UCSD-AML1 (cell line): ENCODE results near the gene RSPO1.

Source experiments
- DNase-seq: peaks from one replicate; lab custom pipeline; 2025; ENCODE audit not compliant: unreplicated experiment; lab: John Stamatoyannopoulos, UW

Gene RSPO1

GRCh38 chr1:37657620-37658412, 23.1 kb upstream of the RSPO1 start:
- DNase-seq = no peak

DNA sequence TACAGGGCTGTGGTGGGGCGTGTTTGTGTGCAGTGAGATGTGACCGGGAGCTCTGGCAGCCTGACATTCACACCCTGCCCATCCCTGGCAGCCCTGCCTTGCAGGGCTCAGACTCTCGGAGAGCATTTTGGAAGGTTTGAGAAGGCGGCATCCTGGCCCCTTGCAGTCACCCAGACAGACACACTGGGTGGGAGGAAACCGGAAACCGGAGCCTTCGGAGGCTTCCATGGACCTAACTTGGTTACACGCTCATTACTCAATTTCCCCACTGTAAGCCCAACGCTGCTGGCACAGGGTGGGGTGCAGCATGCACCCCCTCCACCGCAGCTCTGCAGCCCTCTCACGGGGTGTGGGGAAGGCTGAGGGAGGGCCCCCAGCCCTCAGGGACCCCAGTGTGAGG, 22.2 kb upstream of the RSPO1 start:
- DNase-seq = no peak

DNA sequence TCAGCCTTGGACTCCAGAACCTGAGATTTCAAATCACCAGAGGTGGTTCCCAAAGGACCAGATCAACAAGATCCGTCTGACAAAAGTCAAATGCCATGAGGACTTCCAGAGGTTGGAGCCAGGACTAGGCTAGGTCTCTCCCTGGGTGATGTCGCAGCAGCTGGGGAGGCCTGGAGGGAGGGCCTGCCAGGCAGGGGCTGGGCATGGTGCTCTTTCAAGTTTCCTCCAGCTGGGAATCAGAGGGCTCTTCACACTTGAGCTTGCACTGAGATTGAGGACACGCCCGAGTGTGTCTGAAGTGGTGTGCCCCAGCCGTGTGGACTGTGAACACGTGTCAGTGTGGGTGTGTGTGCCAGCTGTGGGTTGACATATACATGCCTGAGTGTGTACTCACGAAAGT, 21.3 kb upstream of the RSPO1 start:
- no peak for DNase-seq

DNA sequence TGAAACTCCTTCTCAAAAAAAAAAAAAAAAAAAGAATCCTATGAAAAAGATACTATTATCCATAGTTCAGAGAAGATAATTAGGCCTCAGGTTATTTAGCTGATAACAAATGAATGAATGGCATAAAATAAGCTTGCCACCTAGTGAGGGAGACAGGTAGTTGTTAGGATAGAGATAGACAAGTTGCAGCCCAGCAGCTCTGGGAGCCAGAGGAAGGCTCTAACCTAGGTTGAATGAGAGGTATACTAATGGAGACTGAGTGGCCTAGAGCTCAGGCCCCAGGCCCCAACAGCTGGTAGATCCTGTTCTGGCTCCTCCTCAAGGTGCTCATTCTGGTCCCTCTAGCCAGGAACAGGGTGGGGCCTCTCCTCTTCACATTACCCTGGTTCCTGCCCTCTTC, 20.6 kb upstream of the RSPO1 start:
- DNase-seq = no peak

- no peak for DNase-seq
These were observed 19.2 kb upstream of the RSPO1 start for GRCh38 chr1:37653906-37654305.

GRCh38 chr1:37652976-37653375, 18.3 kb upstream of the RSPO1 start:
- DNase-seq = no peak

DNA sequence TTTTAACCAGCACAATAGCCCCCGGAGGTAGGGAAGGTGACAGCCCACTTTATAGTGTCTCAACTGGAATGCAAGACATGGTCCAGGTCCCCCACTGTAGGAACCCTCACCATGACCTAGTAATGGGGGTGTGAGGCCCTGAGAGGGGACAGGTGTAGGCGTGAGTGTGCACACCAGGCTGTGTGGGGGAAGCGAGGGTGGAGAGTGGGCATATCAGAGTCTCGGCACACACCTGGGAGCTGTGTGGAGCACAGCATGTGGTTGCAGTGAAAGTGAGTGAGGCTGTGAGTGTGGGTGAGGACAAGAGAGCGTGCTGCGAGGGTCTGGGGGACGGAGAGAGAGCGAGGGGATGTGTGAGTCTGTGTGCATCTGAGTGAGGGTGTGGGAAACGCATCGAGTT, 17.1 kb upstream of the RSPO1 start:
- DNase-seq = no peak

- no peak for DNase-seq
These were observed 16.0 kb upstream of the RSPO1 start for GRCh38 chr1:37650721-37651120.

- DNase-seq = no peak
These were observed 15.5 kb upstream of the RSPO1 start for GRCh38 chr1:37650173-37650572.

DNA sequence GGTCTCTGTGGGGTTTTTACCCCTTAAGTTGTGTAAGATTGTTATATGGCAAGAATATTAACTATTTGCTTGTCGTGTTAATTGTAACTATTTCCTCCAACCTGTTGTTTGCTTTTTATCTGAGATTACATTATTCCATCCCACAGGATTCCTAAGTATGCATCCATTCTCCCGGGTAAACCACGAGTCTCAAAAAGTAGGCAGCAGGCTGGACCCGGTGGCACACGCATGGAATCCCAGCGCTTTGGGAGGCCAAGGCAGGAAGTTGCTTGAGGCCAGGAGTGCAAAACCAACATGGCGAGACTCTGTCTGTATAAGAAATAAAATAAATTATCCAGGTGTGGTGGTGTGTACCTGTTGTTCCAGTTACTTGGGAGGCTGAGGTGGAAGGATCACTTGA, 12.6 kb upstream of the RSPO1 start:
- DNase-seq = no peak

DNA sequence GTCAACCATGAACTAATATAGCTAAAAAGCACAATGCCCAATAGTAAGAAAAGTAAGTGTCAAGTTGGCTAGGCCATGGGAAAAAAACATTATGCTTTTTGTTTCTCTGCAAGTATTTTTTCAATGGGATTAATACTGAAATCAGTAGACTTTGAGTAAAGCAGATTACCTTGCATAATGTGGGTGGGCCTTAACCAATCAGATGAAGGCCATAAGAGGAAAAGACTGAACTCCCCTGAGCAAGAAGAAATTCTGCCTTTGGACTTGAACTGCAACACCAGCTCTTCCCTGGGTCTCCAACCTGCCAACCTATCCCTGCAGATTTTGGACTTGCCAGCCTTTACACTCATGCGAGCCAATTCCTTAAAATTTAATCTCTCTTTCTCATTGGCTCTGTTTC, 6.4 kb upstream of the RSPO1 start:
- DNase-seq = no peak

DNA sequence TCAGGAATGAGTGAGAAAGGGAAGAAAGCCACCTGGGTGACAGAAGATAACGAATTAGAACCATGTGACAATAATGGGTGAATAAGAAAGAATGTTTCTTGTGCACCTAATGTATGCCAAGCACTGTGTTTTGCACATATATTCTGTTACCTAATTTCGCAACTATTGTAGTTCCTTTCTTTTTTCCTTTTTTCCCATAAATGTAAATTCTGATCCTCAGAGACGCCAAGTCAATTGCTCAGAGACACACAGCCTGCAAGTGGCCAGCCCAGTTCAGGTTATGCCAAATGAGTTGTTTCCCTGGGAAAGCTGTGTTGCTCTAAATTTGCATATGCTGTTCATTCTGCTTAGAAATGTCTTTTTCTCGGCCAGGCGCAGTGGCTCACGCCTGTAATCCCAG, 1.7 kb upstream of the RSPO1 start:
- no peak for DNase-seq

DNA sequence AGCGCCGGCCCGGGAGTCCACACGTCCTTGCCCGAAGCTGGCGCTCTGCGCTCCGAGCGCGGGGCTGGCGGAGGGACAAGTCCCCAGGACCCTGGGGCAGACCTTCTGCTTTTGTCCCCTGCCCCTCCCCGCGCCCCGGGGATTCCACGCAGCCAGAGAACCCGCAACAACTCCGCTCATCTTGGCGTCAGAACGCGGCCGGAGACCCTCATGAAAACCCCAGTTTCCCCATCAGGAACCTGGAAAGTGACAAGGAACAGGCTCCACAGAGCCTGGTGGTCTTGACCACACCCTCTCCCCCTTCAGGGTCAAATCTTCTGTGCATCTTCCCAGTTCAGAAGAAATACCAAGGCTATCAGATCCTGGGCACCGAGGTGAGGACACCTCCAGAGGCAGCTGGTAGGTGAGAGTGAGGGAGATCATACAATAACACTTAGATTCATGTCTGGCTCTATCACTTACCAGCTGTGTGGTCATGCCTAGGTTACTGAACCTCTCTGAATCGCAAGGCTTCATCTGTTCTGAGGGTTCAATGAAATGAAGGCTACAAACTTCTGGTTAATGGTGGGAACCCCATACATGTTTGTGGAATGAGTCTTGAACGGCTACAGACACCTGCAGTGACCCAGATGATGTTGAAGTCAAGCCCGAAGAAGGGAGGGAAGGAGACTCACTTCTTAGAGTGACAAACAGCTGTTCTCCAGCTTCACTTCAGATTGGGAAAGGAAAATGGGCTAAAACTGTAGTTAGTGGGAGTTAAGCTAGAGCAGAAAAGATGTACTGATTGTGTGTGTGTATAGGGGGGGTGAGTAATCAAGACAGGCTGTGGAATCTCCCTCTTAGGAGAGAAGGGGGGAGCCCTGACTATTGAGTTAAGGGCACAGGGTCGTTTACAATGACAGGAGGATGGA, 555 bp upstream of the RSPO1 start:
- no peak for DNase-seq

- DNase-seq = no peak
These were observed 801 bp downstream of the RSPO1 start for GRCh38 chr1:37633938-37634243.

GRCh38 chr1:37633040-37633937, 1.4 kb downstream of the RSPO1 start:
- no peak for DNase-seq

DNA sequence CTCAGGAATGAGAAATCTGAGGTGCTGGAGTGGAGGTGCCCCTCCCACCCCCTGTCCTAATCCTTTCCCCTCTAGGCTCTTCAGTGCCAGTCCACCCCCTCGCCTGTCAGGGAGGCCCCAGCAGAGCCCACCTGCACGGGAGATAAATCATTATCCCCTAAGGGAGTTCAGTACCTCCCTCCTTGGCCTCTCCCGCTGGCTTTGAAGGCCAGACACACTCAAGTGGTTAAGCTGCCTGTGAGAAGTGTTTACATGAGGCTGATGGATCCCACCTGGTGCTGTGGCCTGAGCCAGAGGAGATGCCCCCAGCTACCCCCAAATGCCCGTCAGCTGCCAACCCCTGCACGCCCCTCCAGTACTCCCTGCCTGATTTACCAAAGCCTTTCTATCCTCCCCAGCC, 3.7 kb downstream of the RSPO1 start:
- DNase-seq = no peak

DNA sequence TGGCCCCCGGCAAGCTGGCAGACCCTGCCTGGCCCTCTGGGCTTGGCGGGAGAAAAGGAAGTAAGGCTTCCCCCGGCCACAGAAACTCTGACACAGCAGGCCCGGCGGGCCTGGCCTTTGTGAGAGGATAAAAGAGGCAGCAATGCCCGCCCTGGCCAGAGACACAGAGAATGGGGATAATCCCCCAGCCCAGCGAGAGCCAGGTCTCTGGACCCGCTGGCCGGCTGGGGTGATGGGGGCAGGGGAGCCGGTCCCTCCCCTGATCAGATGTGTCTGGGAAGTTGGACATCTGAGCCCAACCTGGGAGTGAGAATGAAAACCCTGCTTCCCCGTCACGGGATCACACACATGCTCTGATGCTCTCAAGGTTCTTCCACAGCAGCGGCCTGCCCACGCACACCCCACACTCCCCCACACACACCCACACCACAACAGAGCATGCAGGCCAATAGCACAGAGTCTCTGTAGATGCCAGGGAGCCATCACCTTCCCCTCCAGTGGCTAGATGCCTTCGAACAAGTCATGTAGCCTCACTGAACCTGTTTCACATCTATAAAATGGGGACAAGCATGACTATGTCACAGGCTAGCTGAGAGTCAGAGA, 4.2 kb downstream of the RSPO1 start:
- no peak for DNase-seq

- DNase-seq = no peak
These were observed 4.8 kb downstream of the RSPO1 start for GRCh38 chr1:37629726-37630425.

DNA sequence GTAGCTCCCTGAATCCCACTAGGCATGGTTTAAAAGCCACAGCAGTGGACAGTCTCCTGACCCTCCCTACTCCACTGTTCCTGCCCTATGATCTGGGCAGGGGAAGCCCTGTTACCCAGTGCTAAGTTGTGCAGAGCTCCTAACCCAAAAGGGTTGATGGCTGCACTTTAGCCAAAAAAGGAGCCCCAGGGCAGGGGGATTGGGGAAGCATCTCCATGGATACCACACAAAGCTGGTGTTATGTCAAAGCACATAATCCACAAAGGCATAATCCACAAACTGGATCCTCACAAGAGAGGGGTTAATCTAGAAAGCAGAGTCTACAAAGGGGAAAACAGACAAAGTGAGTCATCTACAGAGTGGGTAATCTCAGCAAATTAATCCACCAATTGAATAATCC, 5.7 kb downstream of the RSPO1 start:
- DNase-seq = no peak

- no peak for DNase-seq
These were observed 6.6 kb downstream of the RSPO1 start for GRCh38 chr1:37628026-37628556.
